ENCODE measurements around the gene CNTFR. TPM values are rescaled to one million over a fixed set of nuclear protein-coding genes. Genes with fewer than 3 reads are reported as not detected.

CNTFR gene
- total RNA-seq, 1 experiment from 2014 or later = not detected

DNA sequence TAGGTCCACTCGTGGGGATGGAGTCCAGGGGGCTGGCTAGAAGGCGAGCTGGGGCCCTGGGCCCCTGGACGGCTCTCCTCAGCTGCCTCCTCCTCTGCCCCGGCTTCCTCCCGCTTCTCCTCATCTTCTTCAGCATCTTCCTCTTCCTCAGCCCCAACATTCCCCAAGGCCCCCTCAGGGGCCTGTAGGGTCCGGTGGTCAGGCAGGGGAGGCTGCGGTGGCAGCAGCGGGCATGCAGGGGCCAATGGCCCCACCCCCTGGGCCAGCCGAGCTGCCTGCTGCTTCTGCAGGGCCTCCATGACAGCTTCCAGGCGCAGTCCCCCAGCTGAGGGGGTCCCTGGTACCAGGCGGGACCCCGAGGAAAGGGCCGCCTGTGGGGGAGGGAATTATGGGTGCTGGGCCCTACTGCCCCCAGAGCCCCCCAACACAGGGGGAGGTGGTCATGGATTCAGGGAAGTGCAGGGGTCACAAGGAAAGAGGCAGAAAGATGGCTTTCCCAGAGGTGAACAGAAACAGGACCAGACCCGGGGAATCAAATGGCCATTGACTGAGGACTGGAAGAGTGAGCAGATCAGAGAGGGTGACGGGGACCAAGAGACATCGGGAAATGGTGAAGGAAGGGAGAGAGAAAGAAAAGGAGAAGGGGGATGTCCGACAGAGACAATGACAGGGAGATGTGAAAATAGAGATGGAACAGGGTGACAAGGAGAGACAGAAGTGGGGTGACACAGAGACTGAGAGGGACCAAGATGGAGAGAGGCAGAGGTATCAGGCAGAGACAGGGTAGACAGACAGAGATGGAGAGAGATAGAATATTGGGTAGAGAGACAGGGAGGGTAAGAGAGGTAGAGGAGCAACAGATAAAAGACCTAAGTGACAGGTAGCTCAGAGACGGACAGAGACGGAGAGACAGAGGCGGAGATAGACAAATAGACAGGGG is 38.5 kb upstream of the CNTFR start:
- CTCF ChIA-PET = interaction anchor here (0.6 kb wide), 1 partner anchor 71 kb away, joined by 4 read pairs; no protein-coding TSS in a partner anchor
- intact Hi-C loops (cut with micrococcal nuclease; ENCODE audit: unreplicated experiment) = no loop called here
- DNase-seq = no peak
- BruUV-seq (replicated peaks) = no TSS peak
- Mint-ChIP-seq H3K4me1 (ENCODE audit: low read depth, unreplicated experiment) (peaks cover 13% of the 10 kb centered on the region), H3K36me3 (ENCODE audit: insufficient read depth, unreplicated experiment) (peaks cover 8% of the 10 kb centered on the region), H3K9me3 (ENCODE audit: low read depth, unreplicated experiment) (no peaks in the 10 kb centered on the region), H3K27ac (ENCODE audit: unreplicated experiment) (peak overlapping the region; percentile 8), H3K27me3 (ENCODE audit: unreplicated experiment) (peaks cover 62% of the 10 kb centered on the region), H3K4me3 (ENCODE audit: low read depth, unreplicated experiment) (peak overlapping the region; percentile 76)
- TF ChIP-seq, protein P1, sequence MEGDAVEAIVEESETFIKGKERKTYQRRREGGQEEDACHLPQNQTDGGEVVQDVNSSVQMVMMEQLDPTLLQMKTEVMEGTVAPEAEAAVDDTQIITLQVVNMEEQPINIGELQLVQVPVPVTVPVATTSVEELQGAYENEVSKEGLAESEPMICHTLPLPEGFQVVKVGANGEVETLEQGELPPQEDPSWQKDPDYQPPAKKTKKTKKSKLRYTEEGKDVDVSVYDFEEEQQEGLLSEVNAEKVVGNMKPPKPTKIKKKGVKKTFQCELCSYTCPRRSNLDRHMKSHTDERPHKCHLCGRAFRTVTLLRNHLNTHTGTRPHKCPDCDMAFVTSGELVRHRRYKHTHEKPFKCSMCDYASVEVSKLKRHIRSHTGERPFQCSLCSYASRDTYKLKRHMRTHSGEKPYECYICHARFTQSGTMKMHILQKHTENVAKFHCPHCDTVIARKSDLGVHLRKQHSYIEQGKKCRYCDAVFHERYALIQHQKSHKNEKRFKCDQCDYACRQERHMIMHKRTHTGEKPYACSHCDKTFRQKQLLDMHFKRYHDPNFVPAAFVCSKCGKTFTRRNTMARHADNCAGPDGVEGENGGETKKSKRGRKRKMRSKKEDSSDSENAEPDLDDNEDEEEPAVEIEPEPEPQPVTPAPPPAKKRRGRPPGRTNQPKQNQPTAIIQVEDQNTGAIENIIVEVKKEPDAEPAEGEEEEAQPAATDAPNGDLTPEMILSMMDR (IDR thresholded peaks at IDR 0.05; ENCODE audit: unreplicated experiment) = no peak

DNA sequence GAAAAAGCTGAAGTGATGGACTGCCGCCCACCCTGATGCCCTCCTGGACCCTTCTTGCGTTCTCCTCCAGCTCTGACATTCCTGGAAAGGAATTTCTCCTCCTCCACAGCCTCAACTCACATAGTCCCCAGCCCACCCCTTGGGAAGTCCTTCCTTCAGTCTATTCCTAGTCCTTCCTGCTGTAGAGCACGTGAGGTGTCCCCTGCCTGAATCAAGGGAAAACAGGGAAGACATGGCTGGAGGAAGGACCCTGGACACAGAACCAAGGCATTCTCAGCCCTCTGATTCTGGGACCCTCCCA is 35.6 kb upstream of the CNTFR start:
- Mint-ChIP-seq H3K36me3 (ENCODE audit: insufficient read depth, unreplicated experiment) (peaks cover 15% of the 10 kb centered on the region), H3K4me1 (ENCODE audit: low read depth, unreplicated experiment) (peaks cover 14% of the 10 kb centered on the region), H3K27ac (ENCODE audit: unreplicated experiment) (no peak overlapping the region), H3K27me3 (ENCODE audit: unreplicated experiment) (peaks cover 51% of the 10 kb centered on the region), H3K4me3 (ENCODE audit: low read depth, unreplicated experiment) (no peak overlapping the region), H3K9me3 (ENCODE audit: low read depth, unreplicated experiment) (no peaks in the 10 kb centered on the region)
- no peak for DNase-seq
- BruUV-seq (replicated peaks) = no TSS peak
- CTCF ChIA-PET = no interaction called here
- intact Hi-C loops (cut with micrococcal nuclease; ENCODE audit: unreplicated experiment) = no loop called here
- TF ChIP-seq, protein P1 (IDR thresholded peaks at IDR 0.05; ENCODE audit: unreplicated experiment) = no peak

DNA sequence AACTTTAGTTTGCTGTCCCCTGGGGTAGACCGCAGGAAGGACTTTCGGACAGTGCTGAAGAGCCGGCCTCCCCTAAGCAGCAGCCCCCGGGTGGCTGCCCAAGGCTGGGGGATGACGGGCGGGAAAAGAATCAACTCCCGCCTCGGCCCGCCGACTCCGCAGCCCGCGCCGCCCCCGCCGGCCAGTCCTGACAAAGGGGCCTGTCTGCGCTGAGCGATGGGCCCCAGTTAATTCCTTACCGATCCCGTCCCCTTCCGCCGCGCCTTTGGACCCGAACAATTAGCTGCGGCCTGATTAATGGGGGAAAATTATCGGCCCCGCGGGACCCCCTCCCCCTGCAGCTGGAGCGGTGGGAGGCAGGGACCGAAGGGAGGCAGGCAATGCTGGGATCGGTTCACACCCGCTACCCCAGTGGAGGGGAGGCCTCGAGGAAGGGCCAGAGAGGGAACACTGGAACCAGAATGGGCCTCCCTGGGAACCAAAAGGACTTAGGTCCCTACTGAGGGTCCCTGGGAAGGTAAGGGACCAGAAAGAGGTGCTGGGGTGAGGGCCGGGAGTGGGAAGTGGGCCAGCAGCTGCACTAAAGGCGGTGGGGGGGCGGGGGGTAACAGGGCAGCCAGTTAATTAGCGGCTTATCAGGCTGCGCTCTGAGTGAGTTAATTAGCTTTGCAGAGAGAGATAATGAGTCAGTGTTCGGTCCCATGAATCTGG is 35.1 kb upstream of the CNTFR start:
- peaks cover 46% of the 10 kb centered on the region for H3K27me3 Mint-ChIP-seq (ENCODE audit: unreplicated experiment)
- intact Hi-C loops (cut with micrococcal nuclease; ENCODE audit: unreplicated experiment) = no loop called here
- DNase-seq = no peak
- TF ChIP-seq, protein P1 (IDR thresholded peaks at IDR 0.05; ENCODE audit: unreplicated experiment) = no peak
- no TSS peak for BruUV-seq (replicated peaks)
- H3K36me3 Mint-ChIP-seq (ENCODE audit: insufficient read depth, unreplicated experiment) = peaks cover 20% of the 10 kb centered on the region
- no peak overlapping the region for H3K27ac Mint-ChIP-seq (ENCODE audit: unreplicated experiment)
- H3K4me3 Mint-ChIP-seq (ENCODE audit: low read depth, unreplicated experiment) = no peak overlapping the region
- CTCF ChIA-PET = no interaction called here
- no peaks in the 10 kb centered on the region for H3K9me3 Mint-ChIP-seq (ENCODE audit: low read depth, unreplicated experiment)
- peaks cover 19% of the 10 kb centered on the region for H3K4me1 Mint-ChIP-seq (ENCODE audit: low read depth, unreplicated experiment)

DNA sequence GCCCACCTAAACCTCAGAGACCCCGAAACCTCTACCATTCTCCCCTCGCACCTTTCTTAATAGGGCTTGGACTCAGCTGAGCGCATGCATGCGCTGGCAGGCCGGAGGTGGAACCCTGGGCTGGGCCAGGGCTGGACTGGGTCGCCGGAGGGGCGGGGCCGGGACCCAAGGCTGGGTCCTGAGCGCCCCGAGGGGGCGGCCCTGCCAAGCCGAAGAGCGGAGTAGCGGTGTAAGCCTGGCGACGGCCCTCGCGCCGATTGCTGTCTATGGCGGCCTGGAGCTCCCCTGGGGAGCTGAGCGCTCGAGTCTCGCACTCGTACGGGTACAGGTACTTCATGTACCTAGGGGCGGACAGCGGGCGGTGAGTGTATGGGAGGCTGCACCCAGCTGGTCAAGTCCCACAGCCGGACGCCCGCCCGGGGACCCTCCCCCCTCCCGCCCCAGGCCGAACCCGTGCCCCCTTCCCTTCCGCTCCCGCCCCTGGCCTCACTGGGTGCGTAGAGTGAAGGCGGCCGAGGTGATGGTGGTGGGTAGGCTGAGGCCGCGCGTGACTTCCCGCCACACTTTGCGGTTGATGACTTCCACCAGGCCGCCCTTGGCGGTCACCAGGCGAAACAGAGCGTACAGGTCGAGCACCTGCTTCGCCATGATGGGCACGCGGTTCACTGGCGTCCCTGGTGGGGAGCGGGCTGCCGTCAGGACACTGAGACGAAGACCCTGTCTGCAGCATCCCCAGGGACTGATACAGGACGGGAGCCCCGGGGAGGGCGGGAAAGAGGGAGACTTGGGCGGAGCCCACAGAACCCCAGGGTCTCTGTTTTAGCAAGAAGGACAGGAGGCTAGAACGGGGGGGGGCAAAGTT is 34.1 kb upstream of the CNTFR start:
- H3K27me3 Mint-ChIP-seq (ENCODE audit: unreplicated experiment) = peaks cover 36% of the 10 kb centered on the region
- CTCF ChIA-PET = no interaction called here

More for the DNA sequence above, 34.1 kb upstream of the CNTFR start:
- intact Hi-C loops (cut with micrococcal nuclease; ENCODE audit: unreplicated experiment) = no loop called here
- Mint-ChIP-seq H3K27ac (ENCODE audit: unreplicated experiment) (no peak overlapping the region), H3K9me3 (ENCODE audit: low read depth, unreplicated experiment) (no peaks in the 10 kb centered on the region), H3K36me3 (ENCODE audit: insufficient read depth, unreplicated experiment) (peaks cover 23% of the 10 kb centered on the region), H3K4me3 (ENCODE audit: low read depth, unreplicated experiment) (no peak overlapping the region), H3K4me1 (ENCODE audit: low read depth, unreplicated experiment) (peaks cover 24% of the 10 kb centered on the region)
- BruUV-seq (replicated peaks) = no TSS peak
- TF ChIP-seq, protein P1 (IDR thresholded peaks at IDR 0.05; ENCODE audit: unreplicated experiment) = no peak
- DNase-seq = no peak

Measured in Calu3 (cell line).